DND-41 (cell line): ENCODE measurements around the gene MS4A5.

Source experiments
- ATAC-seq: fragments of 200-7000 bp; cut with Tn5 transposase; 3 replicates; pipeline ENCODE4 v1.9.1; 2021; ENCODE audit warnings: low read depth; ENCODE audit not compliant: insufficient read depth
- DNase-seq: peaks from one replicate; pipeline ENCODE4 v3.0.0-alpha.2; 2020
- H2AFZ ChIP-seq: 2 replicates; pipeline ENCODE4 v1.6.0; 2012; ENCODE audit warnings: low read depth, low read length
- H3K27ac ChIP-seq: 2 replicates; pipeline ENCODE4 v1.5.1; 2012; ENCODE audit warnings: low read length, inconsistent platforms
- H3K27me3 ChIP-seq: fragments of 200-600 bp; sonication (generic); 2 replicates; pipeline ENCODE4 v1.6.0; 2012; ENCODE audit warnings: low read length, mild to moderate bottlenecking, inconsistent platforms; ENCODE audit not compliant: insufficient read depth, poor library complexity
- H3K36me3 ChIP-seq: 2 replicates; pipeline ENCODE4 v1.5.1; 2012; ENCODE audit warnings: low read length, inconsistent platforms; ENCODE audit not compliant: insufficient read depth
- H3K4me1 ChIP-seq: 2 replicates; pipeline ENCODE4 v1.5.1; 2012; ENCODE audit warnings: mild to moderate bottlenecking, low read length; ENCODE audit not compliant: insufficient read depth
- H3K4me2 ChIP-seq: 2 replicates; pipeline ENCODE4 v1.6.0; 2012; ENCODE audit warnings: mild to moderate bottlenecking, moderate library complexity, low read length, inconsistent platforms; ENCODE audit not compliant: insufficient read depth
- H3K4me3 ChIP-seq, 2 experiments: fragments of 200-600 bp in 1 of 2; shearing (Covaris generic) in 1 of 2; 2 replicates each; pipeline ENCODE4 v1.5.1; 2012 to 2016; ENCODE audit warnings: inconsistent platforms in 2 of 2, low read length in 2 of 2, mild to moderate bottlenecking in 2 of 2, low read depth in 1 of 2, moderate library complexity in 1 of 2
- H3K79me2 ChIP-seq: 2 replicates; pipeline ENCODE4 v1.6.0; 2012; ENCODE audit warnings: low read length, inconsistent platforms; ENCODE audit not compliant: insufficient read depth
- H3K9ac ChIP-seq: 2 replicates; pipeline ENCODE4 v1.6.0; 2012; ENCODE audit warnings: low read depth, mild to moderate bottlenecking, inconsistent platforms, low read length, moderate library complexity
- H3K9me3 ChIP-seq: 2 replicates; pipeline ENCODE4 v1.5.1; 2012; ENCODE audit warnings: low read length, moderate library complexity, mild to moderate bottlenecking, inconsistent platforms; ENCODE audit not compliant: insufficient read depth, severe bottlenecking
- H4K20me1 ChIP-seq: 2 replicates; pipeline ENCODE4 v1.6.0; 2012; ENCODE audit warnings: low read length; ENCODE audit not compliant: insufficient read depth
- EZH2 ChIP-seq: IDR thresholded peaks from 3 replicates; pipeline ENCODE4 v1.6.1; 2012; ENCODE audit warnings: borderline replicate concordance, low read depth, mild to moderate bottlenecking, moderate library complexity, low read length, inconsistent platforms; ENCODE audit not compliant: severe bottlenecking
- TF ChIP-seq, protein P1 (sequence below): IDR thresholded peaks from 2 replicates; pipeline ENCODE4 v1.5.1; 2012; ENCODE audit warnings: borderline replicate concordance, low read length, moderate library complexity, mild to moderate bottlenecking; ENCODE audit not compliant: poor library complexity, severe bottlenecking; ENCODE audit errors: extremely low read depth

MS4A5 gene

DNA sequence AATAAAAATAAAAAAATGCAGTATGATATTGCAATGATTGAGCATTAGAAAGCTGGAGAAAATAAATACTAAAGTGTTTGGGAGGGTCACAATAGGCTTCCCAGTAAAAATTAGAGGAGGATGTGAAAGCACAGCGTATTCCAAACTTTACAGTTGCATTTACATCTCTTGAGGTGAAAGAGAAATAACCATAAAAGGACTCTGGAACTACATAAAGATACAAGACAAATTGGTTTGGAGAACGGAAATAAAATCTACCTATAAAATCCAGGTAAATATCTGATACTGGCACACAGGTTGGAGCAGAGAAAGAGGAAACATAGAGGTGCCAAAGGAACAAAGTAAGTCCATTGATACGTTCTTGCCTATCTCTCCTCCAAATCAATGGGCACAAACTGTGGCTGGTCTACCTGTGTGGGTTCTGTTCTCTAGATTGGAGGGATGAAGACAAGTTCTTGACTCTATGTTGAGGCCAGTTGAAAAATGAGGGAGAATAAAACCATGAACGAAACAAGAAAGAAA is 63.2 kb downstream of the MS4A5 start, which contains the start of gene MS4A12:
TSS of gene MS4A12 (plus strand) at position 291 of the 522 bp plus-strand sequence. CDS start 4,541 bp downstream, outside the sequence.
- Histone ChIP-seq H3K79me2 (no peaks in the 10 kb centered on the region), H3K9me3 (no peaks in the 10 kb centered on the region), H2AFZ (no peak within 1 kb of the TSS), H3K27me3 (no peaks in the 10 kb centered on the region), H3K9ac (no peak within 1 kb of the TSS), H3K4me3 (no peak within 1 kb of the TSS), H4K20me1 (no peaks in the 10 kb centered on the region), H3K4me1 (no peaks in the 10 kb centered on the region), H3K4me2 (no peak within 1 kb of the TSS), H3K36me3 (no peaks in the 10 kb centered on the region), H3K27ac (no peak within 1 kb of the TSS)
- no peak for ATAC-seq
- DNase-seq: no peak
- TF ChIP-seq, protein P1, sequence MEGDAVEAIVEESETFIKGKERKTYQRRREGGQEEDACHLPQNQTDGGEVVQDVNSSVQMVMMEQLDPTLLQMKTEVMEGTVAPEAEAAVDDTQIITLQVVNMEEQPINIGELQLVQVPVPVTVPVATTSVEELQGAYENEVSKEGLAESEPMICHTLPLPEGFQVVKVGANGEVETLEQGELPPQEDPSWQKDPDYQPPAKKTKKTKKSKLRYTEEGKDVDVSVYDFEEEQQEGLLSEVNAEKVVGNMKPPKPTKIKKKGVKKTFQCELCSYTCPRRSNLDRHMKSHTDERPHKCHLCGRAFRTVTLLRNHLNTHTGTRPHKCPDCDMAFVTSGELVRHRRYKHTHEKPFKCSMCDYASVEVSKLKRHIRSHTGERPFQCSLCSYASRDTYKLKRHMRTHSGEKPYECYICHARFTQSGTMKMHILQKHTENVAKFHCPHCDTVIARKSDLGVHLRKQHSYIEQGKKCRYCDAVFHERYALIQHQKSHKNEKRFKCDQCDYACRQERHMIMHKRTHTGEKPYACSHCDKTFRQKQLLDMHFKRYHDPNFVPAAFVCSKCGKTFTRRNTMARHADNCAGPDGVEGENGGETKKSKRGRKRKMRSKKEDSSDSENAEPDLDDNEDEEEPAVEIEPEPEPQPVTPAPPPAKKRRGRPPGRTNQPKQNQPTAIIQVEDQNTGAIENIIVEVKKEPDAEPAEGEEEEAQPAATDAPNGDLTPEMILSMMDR: no peak
- no peak for TF ChIP-seq EZH2

DNA sequence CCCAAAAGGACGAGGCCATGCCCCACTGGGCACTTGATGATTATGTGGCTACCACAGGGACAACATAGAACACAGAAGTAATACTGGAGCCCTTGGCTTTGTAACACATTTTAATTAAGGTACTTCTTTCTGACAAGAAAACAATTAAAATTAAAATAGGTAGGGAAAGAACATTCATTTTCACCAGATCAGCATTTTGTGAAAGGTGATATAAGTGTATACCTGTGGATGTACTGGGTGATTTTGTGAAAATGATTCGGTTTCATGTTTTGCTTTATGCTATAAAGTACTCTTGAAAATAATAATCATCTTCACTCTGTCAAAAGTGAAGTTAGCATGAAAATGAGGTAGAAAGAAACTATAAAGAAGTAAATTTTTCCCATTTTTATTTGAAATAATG is 64.1 kb downstream of the MS4A5 start:
- Histone ChIP-seq H3K9me3 (no peaks in the 10 kb centered on the region), H2AFZ (no peak overlapping the region), H3K9ac (no peak overlapping the region), H3K4me2 (no peak overlapping the region), H3K4me1 (no peaks in the 10 kb centered on the region), H3K79me2 (no peaks in the 10 kb centered on the region), H3K4me3 (no peak overlapping the region), H4K20me1 (no peaks in the 10 kb centered on the region), H3K27ac (no peak overlapping the region), H3K36me3 (no peaks in the 10 kb centered on the region), H3K27me3 (no peaks in the 10 kb centered on the region)
- DNase-seq: no peak
- TF ChIP-seq, protein P1: no peak
- TF ChIP-seq EZH2: no peak
- ATAC-seq: no peak
